ENCODE data around the gene MBLAC1. TPM values are rescaled to one million over a fixed set of nuclear protein-coding genes. Genes with fewer than 3 reads are reported as not detected.

Gene MBLAC1
- total and polyA plus RNA-seq, 9 of the 15 experiments (the other 6 are each of a cell fraction or from before 2014, with no cell fraction given) = 0.03 to 3.1 (median 0.52) TPM

GRCh38 chr7:100102950-100103840 is 23.6 kb upstream of the MBLAC1 start:
- BruUV-seq (replicated peaks) = no TSS peak
- TF ChIP-seq ZBTB1 (CRISPR knock-in tag; IDR thresholded peaks at IDR 0.05; ENCODE audit: borderline replicate concordance, low read depth) (0 out of 2 replicates have a peak, but pooled peaks have one; percentile 34), GABPB1 (CRISPR knock-in tag; IDR thresholded peaks at IDR 0.05) (0 out of 2 replicates have a peak, but pooled peaks have one; percentile 36), ZNF511 (CRISPR knock-in tag; IDR thresholded peaks at IDR 0.05) (no peak), SETDB1 (IDR thresholded peaks at IDR 0.05; ENCODE audit: low read length) (no peak), PBX2 (CRISPR knock-in tag; IDR thresholded peaks at IDR 0.05; ENCODE audit: low read depth) (peak; percentile 48; the same call in 1 of the 2 replicates), PBX2 (tag; conservative IDR thresholded peaks at IDR 0.05; ENCODE audit: low read depth) (peak; percentile 54; the same call in 1 of the 2 replicates), CREB3L1 (IDR thresholded peaks at IDR 0.05; ENCODE audit: borderline replicate concordance, low read depth) (no peak), MEIS2 (IDR thresholded peaks at IDR 0.05; ENCODE audit: partially characterized antibody) (peak; percentile 80), C11orf30 (IDR thresholded peaks at IDR 0.05; ENCODE audit: low read depth) (no peak), ATF3 (IDR thresholded peaks at IDR 0.05) (0 out of 2 replicates have a peak, but pooled peaks have one; percentile 13), ATF3 (CRISPR knock-in tag; conservative IDR thresholded peaks at IDR 0.05) (no peak), ZNF174 (CRISPR knock-in tag; IDR thresholded peaks at IDR 0.05) (no peak), ETV6 (IDR thresholded peaks at IDR 0.05; ENCODE audit: borderline replicate concordance in 1 of 2, low read depth in 2 of 2, low read length in 1 of 2) (no peak), ETV6 (CRISPR knock-in tag; IDR thresholded peaks at IDR 0.05; ENCODE audit: borderline replicate concordance) (no peak)

More at GRCh38 chr7:100102950-100103840, 23.6 kb upstream of the MBLAC1 start:
- in situ Hi-C loops (cut with MboI) = no loop called here
- H2AFZ ChIP-seq (ENCODE audit: low read depth, low read length) = no peak overlapping the region
- H3K4me3 ChIP-seq = no peak overlapping the region
- H3K4me2 ChIP-seq (ENCODE audit: insufficient read depth, low read length) = peak overlapping the region; percentile 92; the same call in 1 of the 2 replicates
- no peaks in the 10 kb centered on the region for H3K27me3 ChIP-seq (ENCODE audit: control insufficient read depth in 2 of 2, insufficient read depth in 2 of 2, low read length in 2 of 2)
- peaks cover 23% of the 10 kb centered on the region for H4K20me1 ChIP-seq (replicated peaks; ENCODE audit: control insufficient read depth, insufficient read depth, low read length)
- no peak overlapping the region; the same call in 1 of the 3 replicates for H3K27ac ChIP-seq (ENCODE audit: extremely low read depth, low read depth, low read length)
- DNase-seq (ENCODE audit: extremely low read depth in 1 of 4, low spot score in 3 of 4) (peak in 1 of 4 experiments; percentile 40), ATAC-seq (no peak), FAIRE-seq (peak; percentile 75)
- H3K9me1 ChIP-seq (ENCODE audit: control insufficient read depth, insufficient read depth, low read length) = peaks cover 3% of the 10 kb centered on the region
- CTCF ChIA-PET (ENCODE audit: low intra/inter-chr PET ratio) = interaction anchor here (0.6 kb wide), 1 partner anchor 127 kb away, joined by 6 read pairs; no protein-coding TSS in a partner anchor
- H3K9ac ChIP-seq (ENCODE audit: insufficient read depth in 1 of 2, low read depth in 2 of 2, low read length in 2 of 2) = peak overlapping the region; percentile 99 to 100; a peak in 3 of 4 replicates
- no peaks in the 10 kb centered on the region for H3K9me3 ChIP-seq (replicated peaks; ENCODE audit: control insufficient read depth, insufficient read depth, low read depth, low read length)
- H3K79me2 ChIP-seq (ENCODE audit: control insufficient read depth, insufficient read depth, low read length) = peaks cover 39% of the 10 kb centered on the region
- POLR2A ChIA-PET = interaction anchor here (0.7 to 4.6 kb wide), 7 partner anchors 10 to 595 kb away, joined by 3 to 115 read pairs (median 20); partner anchors contain the start of genes COPS6 and MBLAC1
- H3K36me3 ChIP-seq (ENCODE audit: control insufficient read depth, insufficient read depth, low read length) = peaks cover 65% of the 10 kb centered on the region
- 76% methylated on average over 17 of the region's 17 CpGs for WGBS (ENCODE audit: insufficient coverage, low coverage, missing lambda C conversion rate)
- intact Hi-C loops (cut with micrococcal nuclease) = no loop called here
- peaks cover 9 to 51% of the 10 kb centered on the region in 2 experiments; a peak in 4 of 5 replicates for H3K4me1 ChIP-seq (replicated peaks in 1 of 2; ENCODE audit: control insufficient read depth in 2 of 2, insufficient read depth in 2 of 2, low read length in 2 of 2)
